Adrenal gland (tissue), 12 donors: ENCODE measurements around the gene SMAD7. TPM values are rescaled to one million over a fixed set of nuclear protein-coding genes. Genes with fewer than 3 reads are reported as not detected.

Experiments used
- DNase-seq, 7 donors: peaks; one replicate each; pipeline ENCODE4 v3.0.0-alpha.2; 2019 to 2020
- H3K27ac ChIP-seq, 5 donors: fragments of 200-600 bp; sonication (generic) in 4 of 5; 1 replicate in 3 of 5; 2 replicates in 2 of 5; pipeline versions ENCODE4 v1.5.1 to v1.8.0; 2016 to 2020; ENCODE audit warnings: mild to moderate bottlenecking in 1 of 5
- H3K27me3 ChIP-seq: fragments of 200-600 bp; 2 replicates; pipeline ENCODE4 v1.8.0; 2021
- H3K36me3 ChIP-seq, 2 donors: fragments of 200-600 bp; replicated peaks in 1 of 2; 1 replicate in 1 of 2; 2 replicates in 1 of 2; pipeline versions ENCODE4 v1.5.1 to v1.8.0; 2018 to 2022
- H3K4me1 ChIP-seq, 2 donors: fragments of 200-600 bp; replicated peaks in 1 of 2; 1 replicate in 1 of 2; 2 replicates in 1 of 2; pipeline versions ENCODE4 v1.5.1 to v1.8.0; 2018 to 2021
- H3K4me3 ChIP-seq, 4 donors: fragments of 200-600 bp; sonication (generic) in 3 of 4; one replicate each; pipeline ENCODE4 v1.5.1; 2016 to 2018
- H3K9me3 ChIP-seq, 3 donors: fragments of 200-600 bp; sonication (generic) in 1 of 3; replicated peaks in 1 of 3; 1 replicate in 2 of 3; 2 replicates in 1 of 3; pipeline versions ENCODE4 v1.5.1 to v1.8.0; 2016 to 2021
- POLR2A ChIP-seq, 2 donors: fragments of 450-650 bp; IDR thresholded peaks; one replicate each; pipeline ENCODE4 v1.6.1; 2017; ENCODE audit warnings: antibody characterized with exemption in 2 of 2, mild to moderate bottlenecking in 2 of 2, moderate library complexity in 1 of 2
- WGBS, 4 donors: extraction: QIAGEN DNeasy Blood & Tissue Kit in 2 of 4; methylation state at CpG; one replicate each; pipeline versions ENCODE4 v1.1.5 to v1.1.7; 2013 to 2017; 5-methylcytosine and 5-hydroxymethylcytosine counted together
- intact Hi-C, 2 donors: fragments of 100-400 bp; cut with DNase I; formaldehyde crosslinking; loops; one replicate each; pipeline versions ENCODE4 v1.14.1 to v1.15.0; 2022 to 2023
- polyA plus RNA-seq, 3 donors: library from polyadenylated mRNA; stranded (reverse); fragments of 200-250 nt in 2 of 3; fragments of 350-450 nt in 1 of 3; fragmentation: Illumina TruSeq in 1 of 3; extraction: RNeasy Lipid Tissue Mini Kit (QIAGEN cat#74804) in 1 of 3; gene quantifications; one replicate each; pipeline ENCODE4 v1.2.3, GENCODE V29; 2013 to 2014
- total RNA-seq, 9 donors: library from RNA; depleted of rRNA in 4 of 9; stranded (reverse); fragments of >200 nt in 4 of 9; fragments of 120-200 nt in 1 of 9; fragmentation: NEBNext Ultra II Directional in 1 of 9; extraction: Animal tissue kit (Norgen Biotek cat#: 25700) in 1 of 9; gene quantifications; one replicate each; pipeline versions ENCODE4 v1.1.0 to v1.2.4, GENCODE V29; 2013 to 2023
- TF ChIP-seq, protein P1 (sequence below), 6 experiments: fragments of 450-650 bp in 4 of 6; fragments of 200-600 bp in 2 of 6; sonication (generic) in 1 of 6; IDR thresholded peaks; 1 replicate in 5 of 6; 2 replicates in 1 of 6; pipeline versions ENCODE4 v1.5.1 to v1.8.0; 2016 to 2021; ENCODE audit warnings: antibody characterized with exemption in 6 of 6, mild to moderate bottlenecking in 2 of 6, moderate library complexity in 1 of 6
- donor health status: healthy with polysubstance abuse.
- donor health status: Bipolar disorder and iron deficiency.
- donor health status: DM: yes; HTN: yes; CAD: no.
- donor health status: DM: no; HTN: no; CAD: no.
- donor health status: DM: no; HTN: no; CAD: no.
- donor health status: DM: yes; HTN: yes; CAD: no.

Gene SMAD7
- total and polyA plus RNA-seq, 12 donors, result 6.1 to 68.3 (median 16.8) TPM

DNA sequence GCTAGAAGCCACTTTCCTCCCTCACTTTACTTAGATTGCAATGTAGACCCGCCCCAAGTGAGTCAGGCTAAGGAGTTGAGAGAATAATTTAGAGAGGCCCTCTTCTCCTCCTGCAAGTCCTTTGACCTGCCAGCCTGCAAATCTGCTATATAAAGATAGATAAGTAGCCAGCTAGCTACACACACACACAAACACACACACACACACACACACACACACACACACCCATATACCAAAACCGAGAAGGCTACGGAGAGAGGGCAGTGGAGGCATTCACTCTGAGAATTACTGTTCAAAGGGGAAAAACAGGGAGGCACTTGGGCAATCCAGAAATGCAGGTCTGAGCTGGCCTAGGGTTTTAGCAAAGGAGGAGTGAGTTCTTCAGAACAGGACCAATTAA, 23.0 kb upstream of the SMAD7 start:
- TF ChIP-seq POLR2A (IDR thresholded peaks at IDR 0.05), result no peak
- TF ChIP-seq, protein P1, sequence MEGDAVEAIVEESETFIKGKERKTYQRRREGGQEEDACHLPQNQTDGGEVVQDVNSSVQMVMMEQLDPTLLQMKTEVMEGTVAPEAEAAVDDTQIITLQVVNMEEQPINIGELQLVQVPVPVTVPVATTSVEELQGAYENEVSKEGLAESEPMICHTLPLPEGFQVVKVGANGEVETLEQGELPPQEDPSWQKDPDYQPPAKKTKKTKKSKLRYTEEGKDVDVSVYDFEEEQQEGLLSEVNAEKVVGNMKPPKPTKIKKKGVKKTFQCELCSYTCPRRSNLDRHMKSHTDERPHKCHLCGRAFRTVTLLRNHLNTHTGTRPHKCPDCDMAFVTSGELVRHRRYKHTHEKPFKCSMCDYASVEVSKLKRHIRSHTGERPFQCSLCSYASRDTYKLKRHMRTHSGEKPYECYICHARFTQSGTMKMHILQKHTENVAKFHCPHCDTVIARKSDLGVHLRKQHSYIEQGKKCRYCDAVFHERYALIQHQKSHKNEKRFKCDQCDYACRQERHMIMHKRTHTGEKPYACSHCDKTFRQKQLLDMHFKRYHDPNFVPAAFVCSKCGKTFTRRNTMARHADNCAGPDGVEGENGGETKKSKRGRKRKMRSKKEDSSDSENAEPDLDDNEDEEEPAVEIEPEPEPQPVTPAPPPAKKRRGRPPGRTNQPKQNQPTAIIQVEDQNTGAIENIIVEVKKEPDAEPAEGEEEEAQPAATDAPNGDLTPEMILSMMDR (IDR thresholded peaks at IDR 0.05), result no peak
- Histone ChIP-seq H3K4me1 (peaks cover 8 to 9% of the 10 kb centered on the region in 2 donors), H3K9me3 (no peaks in the 10 kb centered on the region), H3K4me3 (no peak overlapping the region), H3K27me3 (no peaks in the 10 kb centered on the region), H3K27ac (no peak overlapping the region), H3K36me3 (no peaks in the 10 kb centered on the region)
- intact Hi-C loops, result no loop called here
- no peak for DNase-seq
- WGBS, 4 donors, result 73 to 87% (median 82%) methylated on average over 3 of the region's 3 CpGs

DNA sequence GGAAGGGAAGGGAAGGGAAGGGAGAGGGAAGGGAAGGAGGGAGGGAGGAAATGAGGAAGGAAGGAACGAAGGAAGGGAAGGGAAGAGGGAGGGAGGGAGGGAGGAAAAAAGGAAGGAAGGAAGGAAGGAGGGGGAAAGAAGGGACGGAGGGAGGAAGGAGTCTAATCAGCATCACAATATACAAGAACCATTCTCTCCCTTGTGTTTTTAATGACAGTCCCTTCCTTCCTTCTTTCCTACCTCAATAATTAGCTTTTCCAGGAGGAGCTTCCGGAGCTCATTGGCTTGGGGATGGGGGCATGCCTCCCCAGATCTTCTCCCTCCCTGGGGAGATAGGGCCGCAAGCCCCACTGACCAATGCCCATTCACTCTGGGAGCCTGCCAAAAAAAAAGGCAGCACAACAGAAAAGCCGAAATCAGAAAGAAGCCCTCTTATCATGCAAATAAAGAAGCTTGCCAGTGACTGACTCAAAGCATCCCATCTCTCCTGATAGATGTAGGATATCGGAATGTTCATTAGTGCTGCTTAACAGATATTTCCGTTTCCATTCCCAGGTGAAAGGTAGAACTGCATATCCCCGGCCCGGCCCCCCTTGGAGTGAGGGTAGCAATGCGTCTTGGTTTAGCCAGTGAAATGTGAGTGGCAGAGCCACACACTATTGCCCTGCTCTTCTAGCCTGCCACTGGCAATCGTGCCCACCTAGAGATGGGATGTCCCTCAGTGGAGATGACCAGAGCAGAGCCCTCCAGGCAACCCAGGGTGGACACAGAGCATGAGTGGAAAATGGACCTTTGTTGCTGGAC, 17.8 kb upstream of the SMAD7 start:
- intact Hi-C loops, result no loop called here
- no peak overlapping the region for H3K27ac ChIP-seq
- H3K27me3 ChIP-seq, result no peaks in the 10 kb centered on the region
- no peaks in the 10 kb centered on the region for H3K4me1 ChIP-seq
- TF ChIP-seq, protein P1 (IDR thresholded peaks at IDR 0.05), result no peak
- no peak for TF ChIP-seq POLR2A (IDR thresholded peaks at IDR 0.05)
- H3K36me3 ChIP-seq, result no peaks in the 10 kb centered on the region
- 76 to 82% (median 79%) methylated on average over 11 of the region's 11 CpGs for WGBS, 4 donors
- DNase-seq, result no peak
- no peak overlapping the region for H3K4me3 ChIP-seq
- no peaks in the 10 kb centered on the region for H3K9me3 ChIP-seq

DNA sequence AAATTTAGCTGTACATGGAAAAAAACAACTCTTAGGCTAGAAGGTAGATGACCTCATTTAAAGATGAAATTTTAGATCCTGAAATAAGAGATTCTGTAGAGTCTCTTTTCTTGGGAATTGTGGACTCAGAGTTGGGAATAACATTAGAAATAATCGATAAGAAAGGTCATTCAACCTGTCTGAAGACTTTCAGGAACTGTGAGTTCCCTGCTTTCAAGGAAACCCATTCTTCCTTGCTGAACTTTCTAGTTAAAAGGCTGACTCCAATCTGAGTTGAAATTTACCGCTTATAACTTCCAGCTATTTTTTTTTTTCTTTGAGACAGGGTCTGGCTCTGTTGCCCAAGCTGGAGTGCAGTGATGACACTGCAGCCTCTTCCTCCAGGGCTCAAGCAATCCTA, 16.8 kb upstream of the SMAD7 start:
- H3K27me3 ChIP-seq, result no peaks in the 10 kb centered on the region
- H3K27ac ChIP-seq, result no peak overlapping the region
- H3K4me1 ChIP-seq, result no peaks in the 10 kb centered on the region
- intact Hi-C loops, result no loop called here
- H3K9me3 ChIP-seq, result no peaks in the 10 kb centered on the region
- TF ChIP-seq, protein P1 (IDR thresholded peaks at IDR 0.05), result no peak
- no peak for TF ChIP-seq POLR2A (IDR thresholded peaks at IDR 0.05)
- no peak for DNase-seq
- no peak overlapping the region for H3K4me3 ChIP-seq
- WGBS, 4 donors, result 75 to 87% (median 85%) methylated on average over 2 of the region's 2 CpGs
- H3K36me3 ChIP-seq, result no peaks in the 10 kb centered on the region

DNA sequence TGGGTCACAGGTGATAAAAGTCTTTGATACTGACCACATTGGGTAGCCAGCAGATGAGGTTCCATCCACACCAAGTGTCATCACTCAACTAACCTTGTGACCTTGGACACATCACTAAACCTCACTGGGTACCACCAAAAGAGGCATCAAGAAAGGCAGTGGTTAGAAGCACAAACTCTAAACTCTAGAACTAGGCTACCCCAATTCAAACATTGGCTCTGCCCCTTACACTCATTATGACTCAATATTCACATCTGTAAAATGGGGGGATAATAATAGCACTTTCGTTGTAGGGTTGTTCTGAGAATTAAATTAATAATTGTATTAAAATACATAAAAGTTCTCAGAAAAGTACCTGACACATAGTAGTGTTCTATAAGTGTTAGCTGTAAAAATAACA, 15.8 kb upstream of the SMAD7 start:
- H3K4me3 ChIP-seq, result no peak overlapping the region
- H3K27me3 ChIP-seq, result no peaks in the 10 kb centered on the region
- WGBS, 4 donors, result 78 to 95% (median 83%) methylated on average over 1 of the region's 1 CpG
- DNase-seq, result no peak
- intact Hi-C loops, result no loop called here
- H3K9me3 ChIP-seq, result no peaks in the 10 kb centered on the region
- TF ChIP-seq POLR2A (IDR thresholded peaks at IDR 0.05), result no peak
- TF ChIP-seq, protein P1 (IDR thresholded peaks at IDR 0.05), result no peak
- H3K27ac ChIP-seq, result no peak overlapping the region
- no peaks in the 10 kb centered on the region for H3K4me1 ChIP-seq
- no peaks in the 10 kb centered on the region for H3K36me3 ChIP-seq
